Breast epithelium (tissue), 3 donors: ENCODE results near the gene SLK.

Experiments used
- CTCF ChIP-seq, 3 donors: fragments of 450-650 bp; IDR thresholded peaks; one replicate each; pipeline ENCODE4 v1.5.1; 2016 to 2017; ENCODE audit warnings: antibody characterized with exemption in 3 of 3, mild to moderate bottlenecking in 3 of 3, moderate library complexity in 3 of 3
- POLR2A ChIP-seq: fragments of 450-650 bp; IDR thresholded peaks from one replicate; pipeline ENCODE4 v1.6.1; 2016; ENCODE audit warnings: antibody characterized with exemption, mild to moderate bottlenecking, moderate library complexity

- TF ChIP-seq CTCF (IDR thresholded peaks at IDR 0.05) (no peak), POLR2A (no peak)
Measured at GRCh38 chr10:104036069-104036384, 69.1 kb downstream of the SLK start.
